ENCODE measurements around the gene MALT1.

DNA sequence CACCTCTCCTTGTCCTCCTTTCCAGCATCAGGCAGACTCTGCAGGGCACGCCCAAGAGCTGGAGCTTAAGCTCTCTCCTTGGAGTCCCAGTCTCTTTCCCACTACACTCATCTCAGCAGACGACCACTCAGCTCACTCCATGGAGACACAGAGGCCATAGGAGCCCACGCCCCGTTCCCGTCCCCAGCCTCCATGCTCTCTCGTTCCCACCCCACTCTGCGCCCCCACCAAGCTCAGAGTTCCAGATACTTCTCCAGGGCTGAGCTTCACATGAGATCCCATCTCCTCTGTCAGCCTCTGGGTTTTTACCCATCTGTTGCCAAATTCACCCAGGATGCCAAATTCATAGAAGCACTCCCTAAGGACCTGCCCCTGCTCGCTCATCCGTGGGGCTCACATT, 87.3 kb downstream of the MALT1 start:
- TF ChIP-seq, protein P1, sequence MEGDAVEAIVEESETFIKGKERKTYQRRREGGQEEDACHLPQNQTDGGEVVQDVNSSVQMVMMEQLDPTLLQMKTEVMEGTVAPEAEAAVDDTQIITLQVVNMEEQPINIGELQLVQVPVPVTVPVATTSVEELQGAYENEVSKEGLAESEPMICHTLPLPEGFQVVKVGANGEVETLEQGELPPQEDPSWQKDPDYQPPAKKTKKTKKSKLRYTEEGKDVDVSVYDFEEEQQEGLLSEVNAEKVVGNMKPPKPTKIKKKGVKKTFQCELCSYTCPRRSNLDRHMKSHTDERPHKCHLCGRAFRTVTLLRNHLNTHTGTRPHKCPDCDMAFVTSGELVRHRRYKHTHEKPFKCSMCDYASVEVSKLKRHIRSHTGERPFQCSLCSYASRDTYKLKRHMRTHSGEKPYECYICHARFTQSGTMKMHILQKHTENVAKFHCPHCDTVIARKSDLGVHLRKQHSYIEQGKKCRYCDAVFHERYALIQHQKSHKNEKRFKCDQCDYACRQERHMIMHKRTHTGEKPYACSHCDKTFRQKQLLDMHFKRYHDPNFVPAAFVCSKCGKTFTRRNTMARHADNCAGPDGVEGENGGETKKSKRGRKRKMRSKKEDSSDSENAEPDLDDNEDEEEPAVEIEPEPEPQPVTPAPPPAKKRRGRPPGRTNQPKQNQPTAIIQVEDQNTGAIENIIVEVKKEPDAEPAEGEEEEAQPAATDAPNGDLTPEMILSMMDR (IDR thresholded peaks at IDR 0.05), result no peak
- TF ChIP-seq POLR2AphosphoS5 (IDR thresholded peaks at IDR 0.05) (no peak), POLR2A (IDR thresholded peaks at IDR 0.05) (no peak)
